PFSK-1 (cell line): ENCODE results near the gene C16orf95.

Experiments used
- FOXP2 ChIP-seq: optimal IDR thresholded peaks from 2 replicates; pipeline ENCODE3; 2011; ENCODE audit warnings: borderline replicate concordance, control low read depth, inconsistent platforms; ENCODE audit not compliant: insufficient read depth; ENCODE audit errors: extremely low read length, extremely low read depth
- POLR2AphosphoS5 ChIP-seq: IDR thresholded peaks from 2 replicates; pipeline ENCODE4 v1.6.1; 2012; ENCODE audit warnings: low read depth, mild to moderate bottlenecking, control low read depth, low read length, moderate library complexity
- REST ChIP-seq, 2 experiments: IDR thresholded peaks; 2 replicates each; pipeline versions ENCODE4 v1.6.1 to v1.8.0; 2011 to 2012; ENCODE audit warnings: low read depth in 2 of 2, low read length in 2 of 2, control low read depth in 1 of 2, inconsistent platforms in 1 of 2, mild to moderate bottlenecking in 1 of 2, moderate library complexity in 1 of 2; ENCODE audit not compliant: insufficient read depth in 1 of 2
- SIN3A ChIP-seq: IDR thresholded peaks from 2 replicates; pipeline ENCODE4 v1.6.1; 2012; ENCODE audit warnings: mild to moderate bottlenecking, low read length, moderate library complexity, borderline replicate concordance; ENCODE audit not compliant: insufficient read depth
- TAF1 ChIP-seq: IDR thresholded peaks from 2 replicates; pipeline ENCODE4 v1.6.1; 2012; ENCODE audit warnings: low read length, control low read depth, borderline replicate concordance; ENCODE audit not compliant: insufficient read depth

GRCh38 chr16:87356491-87356853, 39.3 kb upstream of the C16orf95 start:
- TF ChIP-seq POLR2AphosphoS5 (no peak), TAF1 (no peak), REST (IDR thresholded peaks at IDR 0.05; ENCODE audit: insufficient read depth in 1 of 2, low read depth in 2 of 2, low read length in 2 of 2) (no peak), SIN3A (no peak), FOXP2 (no peak)
